GM21515 (cell line): ENCODE data around the gene VSIR.
A peak's percentile ranks its signal among the peaks of the same experiment; 100 is the strongest.

Source experiments
- ATAC-seq: cut with Tn5 transposase; IDR thresholded peaks from one replicate; pipeline ENCODE4 v1.9.1; 2021; ENCODE audit not compliant: unreplicated experiment

The VSIR gene

GRCh38 chr10:71783917-71784678 is 10.8 kb upstream of the VSIR start:
- ATAC-seq: no peak

- no peak for ATAC-seq
Measured at GRCh38 chr10:71782917-71783490, 9.7 kb upstream of the VSIR start.

- no peak for ATAC-seq
Measured at GRCh38 chr10:71782221-71782916, 9.0 kb upstream of the VSIR start.

DNA sequence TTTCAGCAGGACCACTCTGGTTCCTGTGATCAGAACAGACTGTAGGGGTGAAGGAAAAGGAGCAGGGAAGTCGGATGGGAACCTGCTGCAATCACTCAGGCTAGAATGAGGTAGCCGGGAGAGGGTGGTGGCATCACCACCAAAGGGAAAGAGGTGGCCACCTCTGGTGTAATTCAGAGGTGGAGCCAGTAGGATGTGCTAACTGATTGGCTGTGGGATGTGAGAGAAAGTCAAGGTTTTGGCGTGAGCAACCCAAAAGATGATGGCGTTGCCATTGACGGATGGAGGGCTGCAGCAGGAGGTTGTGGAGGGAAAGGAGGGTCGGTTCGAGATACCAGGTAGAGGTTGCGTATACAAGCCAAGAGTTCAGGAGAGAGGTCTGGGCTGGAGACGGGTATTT is 7.4 kb upstream of the VSIR start:
- ATAC-seq: no peak

DNA sequence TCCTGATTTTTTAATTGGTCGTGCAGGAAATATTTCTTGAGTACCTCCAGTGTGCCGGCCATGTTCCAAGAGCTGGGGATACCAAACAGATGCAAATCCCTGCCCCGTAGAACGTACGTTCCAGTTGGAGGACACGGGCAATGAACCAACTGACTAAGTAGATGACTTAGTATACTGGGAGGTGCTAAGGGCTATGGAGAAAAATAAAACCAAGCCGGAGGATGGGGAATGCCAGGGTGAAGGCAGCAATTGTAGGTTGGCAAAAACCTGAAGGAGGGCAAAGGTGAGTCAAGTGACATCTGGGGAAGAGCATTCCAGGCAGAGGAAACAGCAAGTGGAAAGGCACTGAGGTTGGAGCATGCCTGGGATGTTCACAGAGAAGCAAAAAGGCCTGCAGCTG is 6.8 kb upstream of the VSIR start:
- ATAC-seq: no peak

DNA sequence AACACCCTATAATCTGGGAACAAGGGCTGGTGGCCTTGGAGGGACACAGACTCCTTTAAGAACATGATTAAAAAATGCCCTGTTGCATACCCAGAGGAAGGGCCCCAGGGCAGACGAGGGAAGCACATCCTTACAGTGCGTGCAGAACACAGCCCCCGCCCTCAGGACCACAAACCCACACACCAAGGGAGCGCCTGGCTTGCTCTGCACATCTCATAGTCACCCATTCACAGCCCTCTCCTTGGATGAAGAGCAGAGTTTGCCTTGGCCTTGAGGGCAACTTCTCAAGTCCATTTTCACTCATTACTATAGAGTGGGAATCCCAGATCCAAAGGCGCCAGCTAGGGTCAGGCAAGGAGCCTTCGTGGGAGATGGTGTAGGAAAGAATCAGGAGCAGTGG is 6.3 kb upstream of the VSIR start:
- no peak for ATAC-seq

- no peak for ATAC-seq
Measured at GRCh38 chr10:71778071-71778825, 4.9 kb upstream of the VSIR start.

DNA sequence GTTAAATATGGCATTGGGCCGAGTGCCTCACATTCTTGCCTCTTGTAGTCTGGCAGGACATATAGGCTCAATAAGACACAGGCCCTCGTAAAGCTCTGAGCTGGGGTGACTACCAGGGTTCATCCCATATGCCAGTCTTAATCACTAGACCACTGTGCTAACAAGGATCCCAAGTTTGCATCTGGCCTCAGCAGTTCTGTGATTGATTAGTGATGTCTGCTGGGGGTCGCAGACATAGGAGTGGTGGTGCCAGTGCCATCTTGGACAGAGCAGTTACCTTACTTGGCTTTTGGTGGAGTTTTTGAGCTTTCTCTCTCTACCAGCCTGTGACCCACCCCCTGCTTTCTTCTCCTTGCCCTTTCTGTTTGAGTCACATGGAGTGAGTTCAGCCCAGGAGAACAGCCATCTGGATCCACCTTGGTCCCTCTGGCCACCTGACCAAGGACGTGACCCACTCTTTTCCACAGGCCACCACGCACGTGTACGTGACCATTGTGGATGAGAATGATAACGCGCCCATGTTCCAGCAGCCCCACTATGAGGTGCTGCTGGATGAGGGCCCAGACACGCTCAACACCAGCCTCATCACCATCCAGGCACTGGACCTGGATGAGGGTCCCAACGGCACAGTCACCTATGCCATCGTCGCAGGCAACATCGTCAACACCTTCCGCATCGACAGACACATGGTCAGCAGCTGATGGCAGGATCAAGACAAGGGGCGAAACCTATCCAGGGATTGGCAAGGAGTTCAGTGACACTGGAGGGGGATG is 4.1 kb upstream of the VSIR start:
- ATAC-seq: no peak

DNA sequence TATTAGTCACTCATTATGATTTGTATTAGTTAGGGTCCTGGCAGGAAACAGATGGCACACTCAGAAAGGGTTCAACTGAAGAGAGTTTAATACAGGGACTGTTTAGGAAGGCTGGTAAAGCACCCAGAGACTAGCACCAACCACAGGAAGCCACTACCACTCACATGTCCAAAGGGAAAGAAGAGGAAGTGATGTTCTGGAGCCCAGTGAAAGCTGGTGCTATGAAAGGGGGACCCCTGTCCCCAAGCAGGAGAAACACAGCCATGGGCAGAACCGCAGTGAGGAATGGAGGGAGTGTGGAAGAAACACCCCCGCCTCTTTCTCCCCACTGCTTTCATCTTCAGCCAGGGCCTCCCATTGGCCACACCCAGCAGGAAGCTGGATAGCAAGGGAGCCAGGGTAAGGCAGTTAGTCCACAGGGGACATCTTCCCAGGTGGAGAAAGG is 3.2 kb upstream of the VSIR start:
- ATAC-seq: no peak

DNA sequence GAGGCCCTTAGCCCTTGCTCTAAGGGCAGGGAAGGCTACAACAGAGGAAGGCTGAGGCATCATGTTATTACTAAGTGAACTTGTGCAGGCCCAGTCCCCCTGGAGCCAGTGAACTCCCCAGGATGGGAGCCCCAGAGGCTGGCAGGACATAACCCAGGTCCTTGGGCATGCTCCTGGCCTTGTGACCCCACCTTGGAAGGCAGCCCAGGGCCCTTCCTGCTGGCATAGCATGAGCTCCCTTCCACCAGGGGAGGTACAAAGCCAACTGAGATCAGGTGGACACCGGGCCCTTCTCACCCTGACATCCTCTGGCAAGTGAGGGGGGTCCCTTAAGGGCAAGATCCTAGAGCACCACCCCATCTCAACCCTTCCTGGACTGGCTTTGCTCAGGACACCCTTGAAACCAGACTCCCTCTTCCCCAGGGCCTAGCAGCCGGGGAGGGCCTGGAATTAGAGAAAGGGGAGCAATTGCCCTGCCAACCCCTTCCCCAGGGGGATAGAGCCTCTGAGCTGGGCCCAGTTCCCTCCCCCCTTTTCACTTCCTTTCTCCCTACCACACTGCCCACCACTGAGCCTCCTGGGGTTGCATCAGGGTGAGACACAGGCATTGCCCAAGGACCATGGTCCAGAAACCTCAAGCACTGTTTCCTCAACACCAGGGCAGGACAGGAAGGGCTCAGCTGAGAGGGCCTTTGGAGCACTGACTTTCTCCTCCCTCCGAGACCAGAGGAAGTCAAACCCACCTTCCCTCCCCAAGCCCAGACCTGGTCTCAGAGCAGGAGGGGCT is 1.8 kb upstream of the VSIR start:
- no peak for ATAC-seq

GRCh38 chr10:71772832-71773220 is 494 bp downstream of the VSIR start:
- no peak for ATAC-seq

- no peak for ATAC-seq
Measured at GRCh38 chr10:71771821-71772617, 1.3 kb downstream of the VSIR start.

DNA sequence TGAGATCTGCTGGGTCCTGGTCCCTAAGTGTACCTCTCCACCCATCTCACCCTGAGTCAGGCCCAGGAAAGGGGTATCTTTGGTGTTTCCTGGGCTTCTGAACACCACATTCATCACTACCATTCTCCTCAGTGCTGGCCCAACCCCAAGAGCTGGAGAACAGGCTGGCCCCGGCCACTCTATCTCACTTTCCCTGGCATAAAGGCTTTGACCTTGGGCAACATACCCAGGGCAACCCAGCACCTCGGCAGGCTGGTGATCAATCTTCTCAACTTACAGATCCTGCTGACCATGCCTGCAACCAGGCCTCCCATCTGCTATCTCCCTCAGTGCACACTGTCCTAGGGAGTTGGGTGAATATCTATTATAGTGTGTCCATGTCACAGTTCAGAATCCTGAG is 2.1 kb downstream of the VSIR start:
- ATAC-seq: no peak

- no peak for ATAC-seq
Measured at GRCh38 chr10:71770789-71771188, 2.5 kb downstream of the VSIR start.

- no peak for ATAC-seq
Measured at GRCh38 chr10:71770255-71770654, 3.1 kb downstream of the VSIR start.

- peak; percentile 14 for ATAC-seq
Measured at GRCh38 chr10:71769279-71769823, 4.0 kb downstream of the VSIR start.

- no peak for ATAC-seq
Measured at GRCh38 chr10:71767420-71768035, 5.8 kb downstream of the VSIR start.

GRCh38 chr10:71766717-71767419 is 6.5 kb downstream of the VSIR start:
- no peak for ATAC-seq
